HepG2 (cell line): ENCODE results near the gene SMYD5. TPM values are rescaled to one million over a fixed set of nuclear protein-coding genes. Genes with fewer than 3 reads are reported as not detected.
"Not testable (repeated sequence)": the region's sequence is repeated elsewhere in the genome, so short reads cannot be mapped to it uniquely, and the experiment has no call there.

Source experiments
- ATAC-seq: fragments of 200-7000 bp; cut with Tn5 transposase; 3 replicates; pipeline ENCODE4 v1.9.1; 2020; ENCODE audit warnings: mild to moderate bottlenecking, moderate library complexity
- BruUV-seq: library from RNA; stranded (reverse); fragments of 400-500 nt; replicated peaks from 2 replicates; lab custom pipeline; 2021; lab: Mats Ljungman, UMichigan
- CTCF ChIA-PET: fragments of 300-600 bp; formaldehyde crosslinking; extraction: SDS; loops from one replicate; lab custom pipeline; 2021; ENCODE audit warnings: low total read pairs, inconsistent platforms, low intra/inter-chr PET ratio; lab: Yijun Ruan, JAX
- POLR2A ChIA-PET: fragments of 350-600 bp; sonication (Branson Sonifier 250); formaldehyde crosslinking; loops from one replicate; lab custom pipeline; 2020; ENCODE audit warnings: antibody characterized with exemption, inconsistent platforms; lab: Yijun Ruan, JAX
- DNase-seq: peaks from one replicate; pipeline ENCODE4 v3.0.0-alpha.2; 2015; ENCODE audit warnings: low spot score
- FAIRE-seq: peaks from 3 replicates; lab custom pipeline; 2011; peaks lifted over from hg19 to GRCh38; lab: Jason Lieb, UNC
- H2AFZ ChIP-seq: one replicate; pipeline ENCODE4 v1.6.1; 2011; ENCODE audit warnings: low read length, inconsistent platforms
- H3K27ac ChIP-seq: fragments of 300-600 bp; 3 replicates; pipeline ENCODE4 v1.8.0; 2011; ENCODE audit warnings: mixed run types, mild to moderate bottlenecking, mixed read lengths, low read length, inconsistent platforms; ENCODE audit not compliant: insufficient read depth; ENCODE audit errors: extremely low read length
- H3K27me3 ChIP-seq, 2 experiments: fragments of 200-600 bp in 1 of 2; 2 replicates in 1 of 2; 3 replicates in 1 of 2; pipeline versions ENCODE4 v1.6.0 to v1.8.0; 2011; ENCODE audit warnings: low read length in 2 of 2, mild to moderate bottlenecking in 2 of 2, moderate library complexity in 2 of 2, inconsistent platforms in 1 of 2; ENCODE audit not compliant: insufficient read depth in 2 of 2, control insufficient read depth in 1 of 2
- H3K36me3 ChIP-seq, 2 experiments: fragments of 200-600 bp in 1 of 2; replicated peaks in 1 of 2; 2 replicates in 1 of 2; 3 replicates in 1 of 2; pipeline versions ENCODE4 v1.5.1 to v1.8.0; 2011; ENCODE audit warnings: low read length in 2 of 2, inconsistent platforms in 1 of 2; ENCODE audit not compliant: insufficient read depth in 2 of 2, control insufficient read depth in 1 of 2
- H3K4me1 ChIP-seq: 2 replicates; pipeline ENCODE4 v1.5.1; 2012; ENCODE audit warnings: low read length, inconsistent platforms; ENCODE audit not compliant: insufficient read depth
- H3K4me2 ChIP-seq: 2 replicates; pipeline ENCODE4 v1.6.0; 2011; ENCODE audit warnings: low read depth, low read length, inconsistent platforms
- H3K4me3 ChIP-seq, 3 experiments: fragments of 200-600 bp in 1 of 3; sonication (generic), shearing (Covaris generic) in 1 of 3; replicated peaks in 1 of 3; 2 replicates each; pipeline ENCODE4 v1.5.1; 2011 to 2016; ENCODE audit warnings: low read length in 3 of 3, inconsistent platforms in 2 of 3, low read depth in 2 of 3, mild to moderate bottlenecking in 2 of 3, control low read depth in 1 of 3, mixed read lengths in 1 of 3; ENCODE audit not compliant: insufficient read depth in 1 of 3
- H3K79me2 ChIP-seq: one replicate; pipeline ENCODE4 v1.6.1; 2011; ENCODE audit warnings: low read length, inconsistent platforms; ENCODE audit not compliant: insufficient read depth
- H3K9ac ChIP-seq: 2 replicates; pipeline ENCODE4 v1.6.0; 2011; ENCODE audit warnings: mild to moderate bottlenecking, low read depth, low read length, inconsistent platforms; ENCODE audit not compliant: insufficient read depth
- H3K9me3 ChIP-seq: 2 replicates; pipeline ENCODE4 v1.5.1; 2012; ENCODE audit warnings: mild to moderate bottlenecking, low read length
- H4K20me1 ChIP-seq: 2 replicates; pipeline ENCODE4 v1.6.0; 2011; ENCODE audit warnings: inconsistent platforms, mild to moderate bottlenecking, low read length, moderate library complexity; ENCODE audit not compliant: insufficient read depth
- ESRRA ChIP-seq: sonication (generic); formaldehyde crosslinking; IDR thresholded peaks from 2 replicates; pipeline ENCODE4 v1.5.1; 2020; ENCODE audit warnings: mild to moderate bottlenecking, low read depth, missing genetic modification reagents
- FOSL2 ChIP-seq: sonication (generic); formaldehyde crosslinking; IDR thresholded peaks from 2 replicates; pipeline ENCODE4 v1.4.0; 2020; ENCODE audit warnings: missing genetic modification reagents
- KDM5B ChIP-seq: sonication (generic); formaldehyde crosslinking; IDR thresholded peaks from 2 replicates; pipeline ENCODE4 v1.4.0; 2020; ENCODE audit warnings: missing genetic modification reagents, mild to moderate bottlenecking, borderline replicate concordance
- MYNN ChIP-seq: sonication (generic); formaldehyde crosslinking; IDR thresholded peaks from 2 replicates; pipeline ENCODE4 v1.4.0; 2020; ENCODE audit warnings: mild to moderate bottlenecking, low read depth, missing genetic modification reagents
- NPAS2 ChIP-seq: sonication (generic); formaldehyde crosslinking; IDR thresholded peaks from 2 replicates; pipeline ENCODE4 v1.8.0; 2022; ENCODE audit warnings: mild to moderate bottlenecking, missing genetic modification reagents, borderline replicate concordance
- POGZ ChIP-seq: sonication (generic); formaldehyde crosslinking; IDR thresholded peaks from 2 replicates; pipeline ENCODE4 v1.4.0; 2020; ENCODE audit warnings: mild to moderate bottlenecking, missing genetic modification reagents
- RAD51 ChIP-seq: fragments of 450-650 bp; IDR thresholded peaks from 2 replicates; pipeline ENCODE4 v1.6.1; 2016; ENCODE audit warnings: borderline replicate concordance
- RXRB ChIP-seq: IDR thresholded peaks from 2 replicates; pipeline ENCODE4 v1.6.1; 2016; ENCODE audit warnings: borderline replicate concordance, missing genetic modification reagents, missing compliant biosample characterization
- THRA ChIP-seq: sonication (generic); formaldehyde crosslinking; IDR thresholded peaks from 2 replicates; pipeline ENCODE4 v1.4.0; 2020; ENCODE audit warnings: missing genetic modification reagents, borderline replicate concordance
- ZNF101 ChIP-seq: sonication (generic); formaldehyde crosslinking; IDR thresholded peaks from 2 replicates; pipeline ENCODE4 v1.4.0; 2020; ENCODE audit warnings: mild to moderate bottlenecking, low read depth, missing genetic modification reagents, borderline replicate concordance
- ZNF263 ChIP-seq: sonication (generic); formaldehyde crosslinking; IDR thresholded peaks from 2 replicates; pipeline ENCODE4 v1.4.0; 2020; ENCODE audit warnings: missing genetic modification reagents
- ZNF772 ChIP-seq: sonication (generic); formaldehyde crosslinking; IDR thresholded peaks from 2 replicates; pipeline ENCODE4 v1.5.0; 2020; ENCODE audit warnings: mild to moderate bottlenecking, missing genetic modification reagents
- WGBS: methylation state at CpG from one replicate; pipeline ENCODE4 v1.1.6; 2017; ENCODE audit warnings: low lambda C conversion rate; 5-methylcytosine and 5-hydroxymethylcytosine counted together
- in situ Hi-C: cut with HindIII; loops from 2 replicates; pipeline ENCODE4 v1.10.0; 2017; ENCODE audit warnings: low pct_unique_long_range_greater_than_20kb; ENCODE audit not compliant: extremely low pct_ligation_motif_present
- intact Hi-C: fragments of 100-400 bp; cut with micrococcal nuclease; formaldehyde crosslinking; loops from one replicate; pipeline ENCODE4 v1.10.0; 2022; ENCODE audit not compliant: unreplicated experiment
- polyA plus RNA-seq, 8 experiments: library from polyadenylated mRNA; depleted of rRNA in 3 of 8; stranded (reverse) in 7 of 8; unstranded in 1 of 8; fragments of >200 nt; fragmentation: Illumina TruSeq in 4 of 8; extraction: Trizol in 4 of 8; gene quantifications; 2 replicates each; pipeline versions ENCODE4 v1.2.1 to v1.2.3, GENCODE V29; 2011 to 2016; ENCODE audit warnings: low read depth in 4 of 8, missing spikeins in 1 of 8, mixed read lengths in 1 of 8; ENCODE audit not compliant: insufficient read depth in 1 of 8
- total RNA-seq, 5 experiments: library from RNA; depleted of rRNA; stranded (reverse); fragments of >200 nt; fragmentation: Illumina TruSeq; extraction: Trizol; gene quantifications; 2 replicates each; pipeline ENCODE4 v1.2.3, GENCODE V29; 2016; ENCODE audit warnings: low read depth in 1 of 5
- TF ChIP-seq, protein P1 (sequence below): sonication (generic); formaldehyde crosslinking; conservative IDR thresholded peaks from 2 replicates; pipeline ENCODE4 v1.4.0; 2020; ENCODE audit warnings: missing genetic modification reagents

The SMYD5 gene
- total and polyA plus RNA-seq, 2 of the 13 experiments (the other 11 are each of a cell fraction or from before 2014, with no cell fraction given), result 55.8 to 70.4 TPM

- DNase-seq, FAIRE-seq, H3K27me3 ChIP-seq, H3K9me3 ChIP-seq, BruUV-seq, H3K79me2 ChIP-seq, in situ Hi-C loops, H3K36me3 ChIP-seq, H3K4me3 ChIP-seq, H3K9ac ChIP-seq, CTCF ChIA-PET, ATAC-seq, intact Hi-C loops, H2AFZ ChIP-seq, H3K27ac ChIP-seq, H3K4me2 ChIP-seq, H4K20me1 ChIP-seq: not testable (repeated sequence)
- TF ChIP-seq FOSL2 (CRISPR knock-in tag), result 0 out of 2 replicates have a peak, but pooled peaks have one; percentile 18
- H3K4me1 ChIP-seq, result peaks cover 55% of the 10 kb centered on the region
- 47% methylated on average over 10 of the region's 10 CpGs for WGBS
- POLR2A ChIA-PET, result interaction anchor here (2.8 kb wide), 1 partner anchor 13 kb away, joined by 15 read pairs; the partner anchor contains the start of gene SMYD5
These were observed 13.8 kb upstream of the SMYD5 start for GRCh38 chr2:73200281-73200680.

DNA sequence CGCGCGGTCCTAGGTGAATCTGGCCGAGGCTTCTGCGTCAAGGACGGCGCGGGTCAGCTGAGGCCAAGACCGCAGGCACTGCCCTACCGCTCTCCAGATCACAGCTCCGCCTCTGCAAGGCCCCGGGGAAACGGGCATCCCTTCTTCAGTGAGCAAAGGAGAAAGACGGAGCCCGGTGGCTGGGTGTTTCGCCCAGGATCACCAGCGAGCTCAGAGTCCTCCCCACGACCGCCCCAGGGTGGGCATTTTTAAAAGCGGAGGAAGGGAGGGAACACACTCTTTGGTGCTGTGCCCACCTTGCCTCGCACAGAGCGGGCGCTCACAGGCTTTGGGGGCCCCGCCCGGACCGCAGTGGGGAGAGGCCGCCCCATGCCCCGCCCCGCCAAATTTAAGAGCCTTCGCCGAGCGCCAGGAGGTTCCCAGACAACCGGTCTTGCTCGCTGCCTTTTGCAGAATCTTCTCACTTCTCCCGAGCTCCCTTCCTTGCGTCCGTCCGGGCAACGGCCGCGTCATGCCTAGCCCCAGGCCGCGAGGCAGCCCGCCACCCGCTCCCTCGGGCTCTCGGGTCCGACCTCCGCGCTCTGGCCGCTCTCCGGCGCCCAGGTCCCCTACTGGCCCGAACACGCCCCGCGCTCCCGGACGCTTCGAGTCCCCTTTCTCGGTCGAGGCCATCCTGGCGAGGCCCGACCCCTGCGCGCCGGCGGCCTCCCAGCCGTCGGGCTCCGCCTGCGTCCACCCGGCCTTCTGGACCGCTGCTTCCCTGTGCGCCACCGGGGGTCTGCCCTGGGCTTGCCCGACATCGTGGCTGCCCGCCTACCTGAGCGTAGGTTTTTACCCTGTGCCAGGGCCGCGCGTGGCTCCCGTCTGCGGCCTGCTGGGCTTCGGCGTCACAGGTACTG lies 11.6 kb upstream of the SMYD5 start, which contains the start of gene NOTO:
Gene NOTO, plus strand, starts transcription at position 419 of the 899 bp plus-strand sequence. Its CDS starts 93 bp downstream, at position 512.
- 78% methylated on average over 86 of the region's 87 CpGs for WGBS
- Histone ChIP-seq H3K4me3 (no peak within 1 kb of the TSS), H3K4me2 (no peak within 1 kb of the TSS), H3K36me3 (no peaks in the 10 kb centered on the region), H3K9me3 (no peaks in the 10 kb centered on the region), H2AFZ (no peak within 1 kb of the TSS), H3K79me2 (no peaks in the 10 kb centered on the region), H3K9ac (no peak within 1 kb of the TSS), H3K4me1 (peaks cover 40% of the 10 kb centered on the region), H3K27ac (no peak within 1 kb of the TSS), H3K27me3 (peaks cover 0 to 8% of the 10 kb centered on the region in 2 experiments; a peak in 1 of 5 replicates), H4K20me1 (no peaks in the 10 kb centered on the region)
- CTCF ChIA-PET, result no interaction called here
- POLR2A ChIA-PET, result no interaction called here
- ATAC-seq, result no peak; the same call in 2 of the 3 replicates
- intact Hi-C loops, result no loop called here
- in situ Hi-C loops, result no loop called here
- no peak for DNase-seq
- no peak for FAIRE-seq
- no TSS peak for BruUV-seq
- TF ChIP-seq, protein P1, sequence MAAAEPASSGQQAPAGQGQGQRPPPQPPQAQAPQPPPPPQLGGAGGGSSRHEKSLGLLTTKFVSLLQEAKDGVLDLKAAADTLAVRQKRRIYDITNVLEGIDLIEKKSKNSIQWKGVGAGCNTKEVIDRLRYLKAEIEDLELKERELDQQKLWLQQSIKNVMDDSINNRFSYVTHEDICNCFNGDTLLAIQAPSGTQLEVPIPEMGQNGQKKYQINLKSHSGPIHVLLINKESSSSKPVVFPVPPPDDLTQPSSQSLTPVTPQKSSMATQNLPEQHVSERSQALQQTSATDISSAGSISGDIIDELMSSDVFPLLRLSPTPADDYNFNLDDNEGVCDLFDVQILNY (CRISPR knock-in tag), result no peak
- TF ChIP-seq ESRRA (no peak), ZNF772 (no peak), NPAS2 (CRISPR knock-in tag) (no peak), THRA (CRISPR knock-in tag) (peak; percentile 75; the same call in 1 of the 2 replicates), ZNF263 (CRISPR knock-in tag) (peak; percentile 60; the same call in 1 of the 2 replicates), ZNF101 (CRISPR knock-in tag) (no peak), KDM5B (CRISPR knock-in tag) (no peak), RXRB (CRISPR knock-in tag) (peak; percentile 40; the same call in 1 of the 2 replicates), RAD51 (no peak), MYNN (CRISPR knock-in tag) (no peak), POGZ (CRISPR knock-in tag) (no peak)
